Neural crest cell (in vitro differentiated cells): Measurements from ENCODE around the gene SMG6. TPM values are rescaled to one million over a fixed set of nuclear protein-coding genes. Genes with fewer than 3 reads are reported as not detected.

Experiments
- DNase-seq: peaks from one replicate; pipeline ENCODE4 v3.0.0; 2021; ENCODE audit warnings: low read depth, mixed read lengths, low spot score
- H3K27ac Mint-ChIP-seq: one replicate; pipeline ENCODE4 v1.8.0; 2021; ENCODE audit warnings: mild to moderate bottlenecking, mixed read lengths; ENCODE audit not compliant: unreplicated experiment
- H3K27me3 Mint-ChIP-seq: 2 replicates; pipeline ENCODE4 v1.8.0; 2021; ENCODE audit warnings: low read depth, mild to moderate bottlenecking, mixed read lengths
- H3K36me3 Mint-ChIP-seq: 2 replicates; pipeline ENCODE4 v1.8.0; 2021; ENCODE audit warnings: low read depth, mild to moderate bottlenecking, mixed read lengths
- H3K4me1 Mint-ChIP-seq: 2 replicates; pipeline ENCODE4 v1.8.0; 2021; ENCODE audit warnings: mixed read lengths
- H3K4me3 Mint-ChIP-seq: one replicate; pipeline ENCODE4 v1.8.0; 2021; ENCODE audit warnings: mild to moderate bottlenecking, mixed read lengths
- H3K9me3 Mint-ChIP-seq: 2 replicates; pipeline ENCODE4 v1.8.0; 2021; ENCODE audit warnings: mixed read lengths
- CTCF ChIP-seq: fragments of 200-600 bp; sonication (generic); conservative IDR thresholded peaks from 2 replicates; pipeline ENCODE4 v1.5.0; 2021; ENCODE audit warnings: antibody characterized with exemption, mild to moderate bottlenecking
- total RNA-seq: library from RNA; stranded (reverse); gene quantifications from 2 replicates; pipeline ENCODE4 v1.2.1, GENCODE V29; 2021

Gene SMG6
- total RNA-seq, 1 donor from 2014 or later: 57.2 TPM

GRCh38 chr17:2086306-2086705 lies 217.3 kb downstream of the SMG6 start:
- Mint-ChIP-seq H3K36me3 (no peaks in the 10 kb centered on the region), H3K27me3 (no peaks in the 10 kb centered on the region), H3K4me1 (peaks cover 51% of the 10 kb centered on the region), H3K4me3 (no peak overlapping the region), H3K9me3 (no peaks in the 10 kb centered on the region), H3K27ac (no peak overlapping the region)
- DNase-seq: no peak
- TF ChIP-seq CTCF: no peak

GRCh38 chr17:2085648-2085949 lies 218.0 kb downstream of the SMG6 start:
- no peak for DNase-seq
- Mint-ChIP-seq H3K4me3 (no peak overlapping the region), H3K27me3 (no peaks in the 10 kb centered on the region), H3K27ac (peak overlapping the region; percentile 31), H3K4me1 (peaks cover 45% of the 10 kb centered on the region), H3K9me3 (no peaks in the 10 kb centered on the region), H3K36me3 (no peaks in the 10 kb centered on the region)
- no peak for TF ChIP-seq CTCF

GRCh38 chr17:2084766-2085647 lies 218.6 kb downstream of the SMG6 start:
- H3K9me3 Mint-ChIP-seq: no peaks in the 10 kb centered on the region
- no peaks in the 10 kb centered on the region for H3K27me3 Mint-ChIP-seq
- DNase-seq: no peak
- H3K4me1 Mint-ChIP-seq: peaks cover 40% of the 10 kb centered on the region
- no peak overlapping the region for H3K4me3 Mint-ChIP-seq
- no peak for TF ChIP-seq CTCF
- peak overlapping the region; percentile 86 for H3K27ac Mint-ChIP-seq
- no peaks in the 10 kb centered on the region for H3K36me3 Mint-ChIP-seq

- H3K27ac Mint-ChIP-seq: peak overlapping the region; percentile 86
- peaks cover 4% of the 10 kb centered on the region for H3K36me3 Mint-ChIP-seq
- DNase-seq: no peak
- TF ChIP-seq CTCF: no peak
- no peak overlapping the region for H3K4me3 Mint-ChIP-seq
- no peaks in the 10 kb centered on the region for H3K9me3 Mint-ChIP-seq
- H3K27me3 Mint-ChIP-seq: no peaks in the 10 kb centered on the region
- peaks cover 33% of the 10 kb centered on the region for H3K4me1 Mint-ChIP-seq
These were observed 219.4 kb downstream of the SMG6 start for GRCh38 chr17:2084036-2084765.

GRCh38 chr17:2083613-2084035 lies 220.0 kb downstream of the SMG6 start:
- peaks cover 29% of the 10 kb centered on the region for H3K4me1 Mint-ChIP-seq
- no peaks in the 10 kb centered on the region for H3K27me3 Mint-ChIP-seq
- no peak for TF ChIP-seq CTCF
- peak overlapping the region; percentile 32 for H3K27ac Mint-ChIP-seq
- no peaks in the 10 kb centered on the region for H3K9me3 Mint-ChIP-seq
- DNase-seq: no peak
- peaks cover 8% of the 10 kb centered on the region for H3K36me3 Mint-ChIP-seq
- H3K4me3 Mint-ChIP-seq: no peak overlapping the region
